ENCODE results near the gene SHISA5. TPM values are rescaled to one million over a fixed set of nuclear protein-coding genes. Genes with fewer than 3 reads are reported as not detected.

Gene SHISA5
- total and polyA plus RNA-seq, 9 donors, result 59.7 to 150 (median 118) TPM

DNA sequence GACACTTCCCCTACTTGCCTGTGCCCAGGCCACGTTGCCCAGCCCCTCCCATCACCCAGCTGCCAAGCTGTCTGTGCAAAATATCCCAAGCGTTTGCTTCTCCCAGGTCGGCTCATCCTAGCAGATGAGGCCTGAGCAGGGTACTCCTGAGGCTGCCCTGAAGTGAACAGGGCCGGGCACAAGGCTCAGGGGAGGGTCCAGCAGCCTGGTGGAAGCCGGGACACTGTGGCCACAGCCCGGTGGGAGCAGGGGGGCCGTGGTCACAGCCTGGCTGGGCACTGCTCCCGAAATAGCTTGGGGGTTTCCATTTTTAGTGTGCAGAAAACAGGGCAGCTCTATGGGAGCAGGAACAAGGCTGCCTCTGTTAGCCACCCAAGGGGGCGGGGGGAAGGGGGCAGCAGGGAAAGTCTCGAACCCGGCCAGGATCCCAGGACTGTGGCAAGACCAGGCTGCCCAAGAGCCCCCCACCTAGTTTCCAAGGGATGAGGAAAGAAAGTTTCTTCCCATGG, 77.5 kb downstream of the SHISA5 start:
- TF ChIP-seq EP300 (IDR thresholded peaks at IDR 0.05) (no peak), POLR2A (IDR thresholded peaks at IDR 0.05) (no peak)
- TF ChIP-seq, protein P1, sequence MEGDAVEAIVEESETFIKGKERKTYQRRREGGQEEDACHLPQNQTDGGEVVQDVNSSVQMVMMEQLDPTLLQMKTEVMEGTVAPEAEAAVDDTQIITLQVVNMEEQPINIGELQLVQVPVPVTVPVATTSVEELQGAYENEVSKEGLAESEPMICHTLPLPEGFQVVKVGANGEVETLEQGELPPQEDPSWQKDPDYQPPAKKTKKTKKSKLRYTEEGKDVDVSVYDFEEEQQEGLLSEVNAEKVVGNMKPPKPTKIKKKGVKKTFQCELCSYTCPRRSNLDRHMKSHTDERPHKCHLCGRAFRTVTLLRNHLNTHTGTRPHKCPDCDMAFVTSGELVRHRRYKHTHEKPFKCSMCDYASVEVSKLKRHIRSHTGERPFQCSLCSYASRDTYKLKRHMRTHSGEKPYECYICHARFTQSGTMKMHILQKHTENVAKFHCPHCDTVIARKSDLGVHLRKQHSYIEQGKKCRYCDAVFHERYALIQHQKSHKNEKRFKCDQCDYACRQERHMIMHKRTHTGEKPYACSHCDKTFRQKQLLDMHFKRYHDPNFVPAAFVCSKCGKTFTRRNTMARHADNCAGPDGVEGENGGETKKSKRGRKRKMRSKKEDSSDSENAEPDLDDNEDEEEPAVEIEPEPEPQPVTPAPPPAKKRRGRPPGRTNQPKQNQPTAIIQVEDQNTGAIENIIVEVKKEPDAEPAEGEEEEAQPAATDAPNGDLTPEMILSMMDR (IDR thresholded peaks at IDR 0.05), result no peak
- whole genome bisulfite sequencing, 3 donors, result 45 to 68% (median 46%) methylated on average over 11 of the region's 11 CpGs

DNA sequence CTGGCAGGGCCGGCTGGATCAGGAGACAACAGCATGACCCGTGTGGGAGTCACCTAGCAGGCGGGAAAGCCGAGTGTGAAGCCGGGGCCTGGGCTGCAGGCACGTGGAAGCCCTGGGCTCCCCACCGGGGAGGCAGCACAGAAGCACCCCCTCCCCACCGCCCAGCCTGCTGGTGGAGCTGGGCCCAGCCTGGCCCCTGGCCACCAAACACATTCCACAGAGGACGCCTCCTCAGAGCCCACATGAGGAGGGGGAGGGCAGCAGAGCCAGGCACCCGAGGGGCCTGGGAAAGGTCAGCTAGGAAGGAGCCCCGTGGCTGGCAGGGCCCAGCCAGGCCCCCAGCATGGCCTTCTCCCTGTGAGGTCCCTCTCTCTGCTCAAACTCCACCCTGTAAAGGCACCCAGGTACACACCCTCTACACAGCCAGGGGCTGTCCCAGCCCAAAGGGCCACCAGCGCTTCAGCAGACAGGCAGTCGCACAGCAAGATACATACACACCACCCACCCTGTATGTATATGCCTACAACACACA, 78.6 kb downstream of the SHISA5 start:
- no peaks in the 10 kb centered on the region for H3K27me3 ChIP-seq
- H3K27ac ChIP-seq, result peak overlapping the region in 1 of 2 donors; percentile 55
- H3K36me3 ChIP-seq, result no peaks in the 10 kb centered on the region
- TF ChIP-seq EP300 (IDR thresholded peaks at IDR 0.05) (no peak), POLR2A (IDR thresholded peaks at IDR 0.05) (no peak)
- TF ChIP-seq, protein P1 (IDR thresholded peaks at IDR 0.05), result no peak
- 12 to 16% (median 14%) methylated on average over 12 to 13 of the region's 13 CpGs for WGBS, 3 donors
- peak; percentile 50 to 83 (median 73) for DNase-seq
- intact Hi-C loops (cut with DNase I), result no loop called here
- H3K4me3 ChIP-seq, result no peak overlapping the region
- H3K9me3 ChIP-seq, result no peaks in the 10 kb centered on the region
- H3K4me1 ChIP-seq (ENCODE audit: insufficient read depth), result peaks cover 41% of the 10 kb centered on the region

More for the DNA sequence above, 77.5 kb downstream of the SHISA5 start:
- peak overlapping the region; percentile 93 to 96 for H3K27ac ChIP-seq
- H3K27me3 ChIP-seq, result no peaks in the 10 kb centered on the region
- no peak for DNase-seq
- no peak overlapping the region for H3K4me3 ChIP-seq
- H3K9me3 ChIP-seq, result no peaks in the 10 kb centered on the region
- H3K4me1 ChIP-seq (ENCODE audit: insufficient read depth), result peaks cover 46% of the 10 kb centered on the region
- H3K36me3 ChIP-seq, result no peaks in the 10 kb centered on the region
- intact Hi-C loops (cut with DNase I), result no loop called here

DNA sequence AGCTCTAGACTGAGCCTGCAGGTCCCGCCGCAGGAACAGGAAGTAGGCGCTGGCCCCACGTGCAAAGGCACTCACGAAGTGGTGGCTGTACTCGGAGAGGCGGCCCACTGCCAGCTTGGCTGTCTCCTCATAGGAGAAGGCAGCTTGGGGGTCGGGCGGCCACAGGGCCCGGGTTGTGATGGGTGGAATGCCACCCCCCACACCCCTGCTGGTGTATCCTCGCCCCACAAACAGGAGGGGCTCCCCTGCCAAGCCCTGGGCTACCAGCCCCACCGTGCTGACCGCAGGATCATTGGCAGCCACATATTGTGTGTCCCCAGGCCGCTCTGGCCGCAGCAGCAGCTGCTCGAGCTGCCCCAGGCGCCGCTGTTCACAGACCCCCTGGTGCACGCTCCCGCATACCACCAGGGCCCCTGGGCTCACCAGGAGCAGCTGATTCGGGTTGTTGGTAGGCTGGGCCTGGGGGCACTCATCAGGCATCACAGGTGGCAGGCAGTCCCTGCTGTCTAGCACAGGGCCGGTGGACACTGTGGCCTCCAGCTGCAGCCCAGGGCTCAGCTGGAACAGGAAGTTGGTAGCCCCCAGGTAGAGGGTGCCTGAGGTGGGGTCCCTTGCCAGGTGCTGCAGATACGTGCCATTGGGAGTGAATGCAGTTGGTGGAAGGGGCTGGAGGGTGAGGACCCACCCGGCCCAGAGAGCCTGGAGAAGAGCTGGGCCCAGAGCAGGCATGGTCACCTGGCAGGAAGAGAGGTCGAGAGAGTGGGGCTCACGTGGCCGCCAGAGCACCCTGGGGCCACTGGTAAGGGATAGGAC, 79.9 kb downstream of the SHISA5 start:
- Histone ChIP-seq H3K27ac (no peak overlapping the region), H3K4me3 (no peak overlapping the region), H3K27me3 (no peaks in the 10 kb centered on the region), H3K9me3 (no peaks in the 10 kb centered on the region), H3K4me1 (ENCODE audit: insufficient read depth) (peaks cover 40% of the 10 kb centered on the region), H3K36me3 (no peaks in the 10 kb centered on the region)
- DNase-seq, result no peak
- 90% methylated on average over 21 to 27 of the region's 27 CpGs for WGBS, 3 donors
- no peak for TF ChIP-seq EP300 (IDR thresholded peaks at IDR 0.05)
- intact Hi-C loops (cut with DNase I), result no loop called here

DNA sequence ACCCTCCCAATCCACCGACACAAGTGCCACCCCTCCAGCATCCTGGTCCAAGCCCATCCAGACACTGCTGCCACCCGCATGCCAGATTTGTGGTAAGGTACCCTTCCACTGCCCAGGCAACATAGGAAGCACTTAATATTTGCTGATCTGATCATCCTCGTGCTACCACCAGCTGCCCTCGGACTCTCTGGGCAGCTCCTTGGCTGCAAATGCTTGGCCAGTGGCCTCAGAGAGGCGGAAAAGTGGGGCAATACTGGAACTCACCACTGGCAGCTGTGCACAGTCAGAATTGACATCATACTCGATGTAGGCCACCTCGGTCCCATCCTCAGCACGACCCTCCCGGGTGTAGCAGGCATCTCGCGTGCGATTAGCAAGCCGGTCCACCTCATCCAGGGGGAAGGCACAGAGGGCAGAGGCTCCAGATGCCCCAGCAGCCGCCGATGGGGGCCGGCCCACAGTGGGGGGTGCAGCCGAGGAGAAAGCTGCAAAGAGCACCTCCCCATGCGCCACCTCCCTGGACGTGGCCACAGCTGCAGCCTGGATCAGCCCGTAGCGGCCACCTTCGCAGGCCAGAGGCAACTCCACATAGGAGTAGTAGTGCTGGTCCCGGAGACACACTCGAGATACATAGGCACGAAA, 80.6 kb downstream of the SHISA5 start:
- Histone ChIP-seq H3K36me3 (no peaks in the 10 kb centered on the region), H3K27ac (no peak overlapping the region), H3K4me1 (ENCODE audit: insufficient read depth) (peaks cover 39% of the 10 kb centered on the region), H3K27me3 (no peaks in the 10 kb centered on the region), H3K4me3 (no peak overlapping the region), H3K9me3 (no peaks in the 10 kb centered on the region)
- TF ChIP-seq EP300 (IDR thresholded peaks at IDR 0.05), result no peak
- no peak for TF ChIP-seq POLR2A (IDR thresholded peaks at IDR 0.05)
- TF ChIP-seq, protein P1 (IDR thresholded peaks at IDR 0.05), result no peak
- WGBS, 3 donors, result 86 to 93% (median 89%) methylated on average over 24 to 25 of the region's 25 CpGs
- intact Hi-C loops (cut with DNase I), result no loop called here
- no peak for DNase-seq

Measured in ovary (tissue), 9 donors.